ENCODE measurements around the gene UQCRH. TPM values are rescaled to one million over a fixed set of nuclear protein-coding genes. Genes with fewer than 3 reads are reported as not detected.

Gene UQCRH
- total RNA-seq, 4 donors from 2014 or later = 122 to 367 (median 267) TPM

GRCh38 chr1:46268578-46268977, 34.9 kb upstream of the UQCRH start:
- no peak overlapping the region for H3K27ac ChIP-seq
- H3K4me1 ChIP-seq = no peaks in the 10 kb centered on the region
- intact Hi-C loops (cut with DNase I) = no loop called here
- H3K36me3 ChIP-seq = no peaks in the 10 kb centered on the region
- H3K9me3 ChIP-seq = no peaks in the 10 kb centered on the region
- TF ChIP-seq, protein P1, sequence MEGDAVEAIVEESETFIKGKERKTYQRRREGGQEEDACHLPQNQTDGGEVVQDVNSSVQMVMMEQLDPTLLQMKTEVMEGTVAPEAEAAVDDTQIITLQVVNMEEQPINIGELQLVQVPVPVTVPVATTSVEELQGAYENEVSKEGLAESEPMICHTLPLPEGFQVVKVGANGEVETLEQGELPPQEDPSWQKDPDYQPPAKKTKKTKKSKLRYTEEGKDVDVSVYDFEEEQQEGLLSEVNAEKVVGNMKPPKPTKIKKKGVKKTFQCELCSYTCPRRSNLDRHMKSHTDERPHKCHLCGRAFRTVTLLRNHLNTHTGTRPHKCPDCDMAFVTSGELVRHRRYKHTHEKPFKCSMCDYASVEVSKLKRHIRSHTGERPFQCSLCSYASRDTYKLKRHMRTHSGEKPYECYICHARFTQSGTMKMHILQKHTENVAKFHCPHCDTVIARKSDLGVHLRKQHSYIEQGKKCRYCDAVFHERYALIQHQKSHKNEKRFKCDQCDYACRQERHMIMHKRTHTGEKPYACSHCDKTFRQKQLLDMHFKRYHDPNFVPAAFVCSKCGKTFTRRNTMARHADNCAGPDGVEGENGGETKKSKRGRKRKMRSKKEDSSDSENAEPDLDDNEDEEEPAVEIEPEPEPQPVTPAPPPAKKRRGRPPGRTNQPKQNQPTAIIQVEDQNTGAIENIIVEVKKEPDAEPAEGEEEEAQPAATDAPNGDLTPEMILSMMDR (IDR thresholded peaks at IDR 0.05) = no peak
- TF ChIP-seq POLR2A (IDR thresholded peaks at IDR 0.05) = no peak
- DNase-seq = no peak
- no peak overlapping the region for H3K4me3 ChIP-seq (replicated peaks in 1 of 3)
- H3K27me3 ChIP-seq = no peaks in the 10 kb centered on the region
- WGBS, 2 donors = 97 to 100% methylated on average over 1 of the region's 1 CpG

- WGBS, 2 donors = 96 to 98% methylated on average over 6 of the region's 6 CpGs
- Histone ChIP-seq H3K27ac (no peak overlapping the region), H3K27me3 (no peaks in the 10 kb centered on the region), H3K9me3 (no peaks in the 10 kb centered on the region), H3K4me3 (replicated peaks in 1 of 3) (no peak overlapping the region), H3K36me3 (peaks cover 5 to 11% of the 10 kb centered on the region in 2 donors), H3K4me1 (peaks cover 0 to 8% of the 10 kb centered on the region in 2 donors)
- DNase-seq = no peak
- intact Hi-C loops (cut with DNase I) = no loop called here
- TF ChIP-seq POLR2A (IDR thresholded peaks at IDR 0.05) = no peak
- TF ChIP-seq, protein P1 (IDR thresholded peaks at IDR 0.05) = no peak
These were observed 29.1 kb upstream of the UQCRH start for GRCh38 chr1:46274225-46275029.

GRCh38 chr1:46275030-46275337, 28.5 kb upstream of the UQCRH start:
- Histone ChIP-seq H3K9me3 (no peaks in the 10 kb centered on the region), H3K27ac (no peak overlapping the region), H3K36me3 (peaks cover 8 to 16% of the 10 kb centered on the region in 2 donors), H3K4me1 (peaks cover 0 to 8% of the 10 kb centered on the region in 2 donors), H3K27me3 (no peaks in the 10 kb centered on the region), H3K4me3 (replicated peaks in 1 of 3) (no peak overlapping the region)
- TF ChIP-seq, protein P1 (IDR thresholded peaks at IDR 0.05) = no peak
- no peak for TF ChIP-seq POLR2A (IDR thresholded peaks at IDR 0.05)
- no peak for DNase-seq
- intact Hi-C loops (cut with DNase I) = no loop called here
- WGBS, 2 donors = 95% methylated on average over 6 of the region's 6 CpGs

GRCh38 chr1:46277658-46278373, 25.7 kb upstream of the UQCRH start:
- Histone ChIP-seq H3K4me3 (replicated peaks in 1 of 3) (no peak overlapping the region), H3K9me3 (no peaks in the 10 kb centered on the region), H3K4me1 (peaks cover 0 to 8% of the 10 kb centered on the region in 2 donors), H3K36me3 (peaks cover 20 to 29% of the 10 kb centered on the region in 2 donors), H3K27me3 (no peaks in the 10 kb centered on the region), H3K27ac (no peak overlapping the region)
- 62 to 85% methylated on average over 12 to 14 of the region's 14 CpGs for WGBS, 2 donors
- intact Hi-C loops (cut with DNase I) = no loop called here
- TF ChIP-seq POLR2A (IDR thresholded peaks at IDR 0.05) = peak in 1 of 2 donors; percentile 4
- TF ChIP-seq, protein P1 (IDR thresholded peaks at IDR 0.05) = no peak
- DNase-seq = peak; percentile 76 to 78

GRCh38 chr1:46278807-46279206, 24.7 kb upstream of the UQCRH start:
- Histone ChIP-seq H3K4me3 (replicated peaks in 1 of 3) (no peak overlapping the region), H3K36me3 (peaks cover 20 to 29% of the 10 kb centered on the region in 2 donors), H3K4me1 (peaks cover 0 to 8% of the 10 kb centered on the region in 2 donors), H3K9me3 (no peaks in the 10 kb centered on the region), H3K27me3 (no peaks in the 10 kb centered on the region), H3K27ac (peak overlapping the region in 1 of 3 donors; percentile 21)
- DNase-seq = peak in 1 of 2 donors; percentile 6
- 92 to 93% methylated on average over 12 of the region's 12 CpGs for WGBS, 2 donors
- intact Hi-C loops (cut with DNase I) = no loop called here
- TF ChIP-seq, protein P1 (IDR thresholded peaks at IDR 0.05) = no peak
- no peak for TF ChIP-seq POLR2A (IDR thresholded peaks at IDR 0.05)
